Measurements from ENCODE around the gene SKI. TPM values are rescaled to one million over a fixed set of nuclear protein-coding genes. Genes with fewer than 3 reads are reported as not detected.

The SKI gene
- total RNA-seq, 1 experiment from 2014 or later = 89.5 TPM

DNA sequence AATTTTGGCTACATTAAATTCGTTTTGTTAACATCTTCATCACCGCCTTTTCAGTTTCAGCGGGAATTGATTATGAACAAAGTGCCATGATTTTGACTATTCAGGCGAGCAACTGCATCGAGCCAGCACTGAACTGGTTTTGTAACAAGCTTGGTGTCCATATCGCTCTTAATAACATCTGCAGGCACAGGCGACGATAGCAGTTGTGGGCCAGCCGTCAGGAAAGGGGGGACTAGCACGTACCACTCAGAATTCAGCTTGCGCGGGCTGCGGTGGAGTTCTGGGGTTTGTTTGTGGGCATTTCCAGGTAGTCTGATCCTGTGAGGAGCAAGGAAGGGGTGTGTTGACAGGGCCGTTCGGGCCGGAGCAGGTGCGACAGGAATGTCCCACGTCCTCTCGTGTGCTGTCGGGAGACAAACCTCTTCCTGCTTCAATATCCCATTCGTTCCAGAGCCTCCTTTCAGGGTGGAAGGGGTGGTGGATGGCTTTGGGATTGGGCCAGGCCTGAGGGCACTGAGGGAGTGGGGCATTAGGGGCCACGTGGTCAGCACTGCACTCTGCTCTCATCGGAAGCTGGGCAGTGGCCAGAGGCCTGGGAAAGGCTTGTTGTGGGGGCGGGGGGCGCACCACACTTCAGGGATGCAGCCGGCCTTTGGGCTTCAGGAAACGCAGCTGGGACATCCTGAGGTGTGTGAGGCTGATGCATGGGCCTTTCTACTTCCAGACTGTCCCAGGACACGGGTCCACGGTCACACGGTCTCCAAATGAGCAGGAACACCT, 39.1 kb downstream of the SKI start:
- H2AFZ ChIP-seq (ENCODE audit: low read length) = no peak overlapping the region
- Mint-ChIP-seq H3K36me3 (ENCODE audit: insufficient read depth in 1 of 3, low read depth in 3 of 3) (no peaks in the 10 kb centered on the region), H3K4me1 (peaks cover 25 to 29% of the 10 kb centered on the region in 2 experiments), H3K4me3 (no peak overlapping the region; a peak in 1 of 5 replicates), H3K27ac (peak overlapping the region; percentile 52 to 95 (median 73); a peak in 5 of 7 replicates), H3K9me3 (no peaks in the 10 kb centered on the region), H3K27me3 (ENCODE audit: low read depth) (no peaks in the 10 kb centered on the region)
- no peak overlapping the region for H3K23ac ChIP-seq (ENCODE audit: insufficient read length, low read depth, low read length)
- H2BK20ac ChIP-seq (ENCODE audit: low read depth, low read length, poor library complexity, severe bottlenecking) = no peak overlapping the region
- no peak overlapping the region for H3K14ac ChIP-seq (ENCODE audit: insufficient read depth, low read length)
- no peaks in the 10 kb centered on the region for H3K27me3 ChIP-seq (ENCODE audit: insufficient read depth, low read length)
- H3K4me2 ChIP-seq (ENCODE audit: insufficient read depth, insufficient read length, low read length) = no peak overlapping the region
- H2BK5ac ChIP-seq (ENCODE audit: insufficient read length, low read length) = no peak overlapping the region
- no peak overlapping the region for H3K56ac ChIP-seq (ENCODE audit: insufficient read length, low read depth, low read length)
- H3K9ac ChIP-seq (ENCODE audit: extremely low read depth, insufficient read length, low read length) = no peak overlapping the region
- no peaks in the 10 kb centered on the region for H3K9me3 ChIP-seq (ENCODE audit: control insufficient read depth, low read depth, low read length)
- no peak overlapping the region for H3K18ac ChIP-seq (ENCODE audit: insufficient read length, low read depth, low read length)
- H2BK15ac ChIP-seq (ENCODE audit: low read depth, low read length) = no peak overlapping the region
- TF ChIP-seq, protein P1, sequence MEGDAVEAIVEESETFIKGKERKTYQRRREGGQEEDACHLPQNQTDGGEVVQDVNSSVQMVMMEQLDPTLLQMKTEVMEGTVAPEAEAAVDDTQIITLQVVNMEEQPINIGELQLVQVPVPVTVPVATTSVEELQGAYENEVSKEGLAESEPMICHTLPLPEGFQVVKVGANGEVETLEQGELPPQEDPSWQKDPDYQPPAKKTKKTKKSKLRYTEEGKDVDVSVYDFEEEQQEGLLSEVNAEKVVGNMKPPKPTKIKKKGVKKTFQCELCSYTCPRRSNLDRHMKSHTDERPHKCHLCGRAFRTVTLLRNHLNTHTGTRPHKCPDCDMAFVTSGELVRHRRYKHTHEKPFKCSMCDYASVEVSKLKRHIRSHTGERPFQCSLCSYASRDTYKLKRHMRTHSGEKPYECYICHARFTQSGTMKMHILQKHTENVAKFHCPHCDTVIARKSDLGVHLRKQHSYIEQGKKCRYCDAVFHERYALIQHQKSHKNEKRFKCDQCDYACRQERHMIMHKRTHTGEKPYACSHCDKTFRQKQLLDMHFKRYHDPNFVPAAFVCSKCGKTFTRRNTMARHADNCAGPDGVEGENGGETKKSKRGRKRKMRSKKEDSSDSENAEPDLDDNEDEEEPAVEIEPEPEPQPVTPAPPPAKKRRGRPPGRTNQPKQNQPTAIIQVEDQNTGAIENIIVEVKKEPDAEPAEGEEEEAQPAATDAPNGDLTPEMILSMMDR (conservative IDR thresholded peaks at IDR 0.05) = no peak
- no peak for DNase-seq
- H4K8ac ChIP-seq (replicated peaks; ENCODE audit: insufficient read length, low read depth, low read length) = no peak overlapping the region
- H4K91ac ChIP-seq (ENCODE audit: insufficient read length, low read depth, low read length) = no peak overlapping the region
- H3K4me1 ChIP-seq (ENCODE audit: insufficient read depth, low read length) = no peaks in the 10 kb centered on the region
- peaks cover 8% of the 10 kb centered on the region for H4K20me1 ChIP-seq (ENCODE audit: control insufficient read depth, insufficient read depth, insufficient read length)
- H3K79me1 ChIP-seq (ENCODE audit: insufficient read depth, low read depth, low read length, poor library complexity, severe bottlenecking) = peaks cover 3% of the 10 kb centered on the region
- H2AK5ac ChIP-seq (ENCODE audit: insufficient read length, low read length) = no peak overlapping the region
- no peak overlapping the region for H3K27ac ChIP-seq (ENCODE audit: insufficient read length, low read depth, low read length)
- no peak overlapping the region for H3K4ac ChIP-seq (ENCODE audit: low read depth, low read length)
- H3K23me2 ChIP-seq (ENCODE audit: insufficient read length, low read depth, low read length, poor library complexity, severe bottlenecking) = no peaks in the 10 kb centered on the region
- H2BK120ac ChIP-seq (ENCODE audit: low read depth, low read length, poor library complexity, severe bottlenecking) = no peak overlapping the region
- H3K79me2 ChIP-seq (ENCODE audit: insufficient read depth, low read length) = peaks cover 70% of the 10 kb centered on the region
- no peak overlapping the region for H4K5ac ChIP-seq (ENCODE audit: insufficient read length, low read depth, low read length)
- H2BK12ac ChIP-seq (ENCODE audit: insufficient read length, low read depth, low read length) = no peak overlapping the region
- no CpG with 5 or more reads among the region's 30 CpGs for WGBS (ENCODE audit: extremely low coverage, insufficient read length, low lambda C conversion rate)
- no peak overlapping the region for H3T11ph ChIP-seq (ENCODE audit: low read length)
